HG03354 (cell line): ENCODE measurements around the gene MARF1.
A peak's percentile ranks its signal among the peaks of the same experiment; 100 is the strongest.
"Not testable (repeated sequence)": the region's sequence is repeated elsewhere in the genome, so short reads cannot be mapped to it uniquely, and the experiment has no call there.

Experiments used
- ATAC-seq: cut with Tn5 transposase; IDR thresholded peaks from one replicate; pipeline ENCODE4 v1.9.1; 2021; ENCODE audit warnings: mild to moderate bottlenecking; ENCODE audit not compliant: unreplicated experiment, poor library complexity, severe bottlenecking

MARF1 gene

DNA sequence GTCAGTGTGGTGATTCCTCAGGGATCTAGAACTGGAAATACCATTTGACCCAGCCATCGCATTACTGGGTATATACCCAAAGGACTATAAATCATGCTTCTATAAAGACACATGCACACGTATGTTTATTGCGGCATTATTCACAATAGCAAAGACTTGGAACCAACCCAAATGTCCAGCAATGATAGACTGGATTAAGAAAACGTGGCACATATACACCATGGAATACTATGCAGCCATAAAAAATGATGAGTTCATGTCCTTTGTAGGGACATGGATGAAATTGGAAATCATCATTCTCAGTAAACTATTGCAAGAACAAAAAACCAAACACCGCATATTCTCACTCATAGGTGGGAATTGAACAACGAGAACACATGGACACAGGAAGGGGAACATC is 12.6 kb upstream of the MARF1 start:
- ATAC-seq, result not testable (repeated sequence)

DNA sequence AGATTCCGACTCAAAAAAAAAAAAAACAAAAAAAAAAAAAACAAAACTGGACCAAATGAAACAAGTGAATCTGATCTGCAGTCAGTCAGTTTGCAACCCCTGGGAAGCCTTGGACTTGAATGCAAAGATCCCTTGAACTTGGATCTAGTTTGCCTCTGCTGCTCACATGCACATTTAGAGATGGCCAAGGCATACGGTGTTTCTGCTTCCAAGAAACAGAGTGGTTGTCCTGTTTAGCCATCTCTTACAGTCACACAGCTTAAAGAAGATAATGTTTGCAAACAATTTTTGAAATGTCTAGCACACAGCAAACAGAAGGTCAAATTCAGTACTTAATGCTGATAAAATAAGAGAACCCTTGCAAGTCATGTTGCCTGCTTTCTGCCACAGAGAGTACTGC is 11.6 kb upstream of the MARF1 start:
- ATAC-seq, result no peak

DNA sequence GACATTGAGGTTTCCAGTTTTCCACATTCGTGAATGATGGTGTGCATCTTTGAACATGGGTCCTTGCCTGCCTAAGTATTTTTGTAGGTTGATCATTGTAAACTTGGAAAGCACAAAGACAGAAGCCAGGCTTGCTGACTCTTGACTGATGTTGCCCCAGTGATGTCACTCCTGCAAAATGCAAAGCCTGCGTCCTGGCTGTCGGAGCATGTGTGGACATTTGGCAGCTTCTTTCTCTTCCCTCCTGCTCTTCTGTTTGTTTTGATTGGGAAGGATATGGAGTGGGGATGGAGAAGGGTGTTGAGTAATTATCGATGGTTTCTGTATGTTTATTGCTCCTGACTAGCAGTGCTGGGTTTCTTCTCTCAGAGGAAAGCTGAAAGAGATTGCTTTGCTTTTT is 10.3 kb upstream of the MARF1 start:
- no peak for ATAC-seq

DNA sequence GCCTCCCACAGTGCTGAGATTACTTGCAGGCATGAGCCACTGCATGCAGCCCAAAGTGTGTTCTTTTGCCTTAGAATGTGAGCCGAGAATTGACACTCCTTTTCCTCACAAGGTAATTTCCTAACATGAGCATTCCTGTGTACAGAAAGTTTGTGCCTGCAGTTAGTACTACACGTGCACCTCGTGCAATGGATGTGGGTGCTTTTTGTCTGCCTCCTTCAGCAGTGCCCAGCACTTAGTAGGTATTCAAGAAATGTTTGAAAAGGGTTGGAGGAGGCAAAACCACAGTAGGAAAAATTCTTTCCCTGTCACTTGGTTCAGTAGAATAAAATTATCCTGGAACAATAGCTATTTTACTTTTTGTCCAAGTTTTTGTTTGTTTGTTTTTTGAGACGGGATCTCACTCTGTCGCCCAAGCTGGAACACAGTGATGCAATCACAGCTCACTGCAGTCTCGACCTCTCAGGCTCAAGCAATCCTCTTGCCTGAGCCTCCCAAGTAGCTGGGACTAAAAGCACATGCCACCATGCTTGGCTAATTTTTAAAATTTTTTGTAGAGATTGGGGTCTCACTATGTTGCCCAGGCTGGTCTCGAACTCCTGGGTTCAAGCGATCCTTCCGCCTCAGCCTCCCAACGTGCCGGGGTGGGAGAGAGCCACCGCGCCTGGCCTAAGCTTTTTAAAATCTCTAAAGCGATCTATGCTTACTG is 9.5 kb upstream of the MARF1 start:
- ATAC-seq, result no peak

DNA sequence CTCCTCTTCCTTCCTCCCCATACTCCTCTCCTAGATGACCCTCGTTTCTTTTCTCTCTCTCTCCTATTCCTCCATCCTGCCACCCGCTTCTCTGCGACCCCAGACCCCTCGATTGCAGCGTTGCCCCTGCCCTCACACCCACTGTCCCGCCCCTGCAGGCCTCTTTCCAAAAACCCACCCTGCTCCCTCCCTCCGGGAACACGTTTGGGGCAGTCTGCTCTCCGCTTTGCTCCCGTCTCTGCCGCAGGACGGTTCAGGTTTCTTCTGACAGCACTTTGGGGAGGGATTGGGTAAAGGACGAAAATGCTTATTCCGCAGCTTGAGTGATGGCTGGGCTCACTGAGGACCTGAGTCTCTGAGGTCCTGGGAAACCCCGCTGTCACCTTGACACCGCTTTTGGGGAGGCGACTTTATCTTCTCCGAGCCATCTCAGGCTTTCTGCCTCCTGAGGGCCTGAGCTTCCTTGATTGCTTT is 7.8 kb upstream of the MARF1 start:
- peak; percentile 38 for ATAC-seq

DNA sequence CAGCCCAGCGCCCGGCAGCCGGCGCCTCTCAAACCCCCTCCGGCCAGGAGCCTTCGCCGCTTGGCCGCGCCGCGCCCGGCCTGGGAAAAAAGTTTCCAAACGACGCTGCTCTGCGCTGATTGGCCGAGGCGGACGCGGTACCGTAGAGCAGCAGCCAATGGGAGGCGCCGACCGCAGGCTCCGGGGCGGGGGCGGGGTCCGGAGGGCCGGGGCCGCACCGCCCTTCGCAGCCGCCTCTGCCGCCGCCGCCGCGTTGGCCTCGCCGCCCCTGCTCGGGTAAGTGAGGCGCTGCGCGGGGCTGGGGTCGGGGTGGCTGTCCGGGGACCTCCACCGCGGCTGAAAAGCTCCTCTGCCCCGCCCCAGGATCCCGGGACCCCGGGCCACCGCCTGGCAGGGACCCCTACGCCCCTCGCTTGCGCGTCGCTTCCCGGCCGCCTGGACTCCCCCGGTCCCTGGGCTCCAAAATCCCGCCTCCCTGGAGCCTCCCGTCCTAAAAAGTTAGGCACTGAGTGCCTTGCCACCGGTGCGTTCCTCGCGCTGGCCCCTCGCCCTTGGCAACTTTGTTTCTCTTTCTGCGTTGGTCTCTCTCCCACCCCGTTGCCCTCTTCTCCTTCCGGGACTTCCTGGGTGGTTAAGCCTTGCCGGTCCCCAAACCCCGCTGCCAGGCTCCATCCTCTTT is 7.2 kb upstream of the MARF1 start, which contains the start of gene NDE1:
Gene NDE1 (plus strand): TSS at position 227 of the 679 bp plus-strand sequence. CDS start 14,534 bp downstream, outside the sequence.
- ATAC-seq, result peak; percentile 86

DNA sequence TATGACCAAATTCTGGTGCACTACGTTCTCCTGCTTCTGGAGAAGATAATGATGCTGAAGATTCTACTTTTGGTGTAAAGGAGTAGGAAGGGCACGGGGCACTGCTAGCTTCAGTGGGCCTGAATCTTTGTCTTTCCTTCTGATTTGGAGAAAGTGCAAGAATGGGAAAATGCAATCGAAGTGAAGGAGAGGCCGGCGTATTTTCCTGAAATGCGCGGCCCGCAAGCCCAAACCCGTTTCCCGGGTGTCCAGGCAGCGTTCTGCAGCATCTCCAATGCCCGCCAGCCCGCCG is 6.7 kb upstream of the MARF1 start:
- ATAC-seq, result no peak

DNA sequence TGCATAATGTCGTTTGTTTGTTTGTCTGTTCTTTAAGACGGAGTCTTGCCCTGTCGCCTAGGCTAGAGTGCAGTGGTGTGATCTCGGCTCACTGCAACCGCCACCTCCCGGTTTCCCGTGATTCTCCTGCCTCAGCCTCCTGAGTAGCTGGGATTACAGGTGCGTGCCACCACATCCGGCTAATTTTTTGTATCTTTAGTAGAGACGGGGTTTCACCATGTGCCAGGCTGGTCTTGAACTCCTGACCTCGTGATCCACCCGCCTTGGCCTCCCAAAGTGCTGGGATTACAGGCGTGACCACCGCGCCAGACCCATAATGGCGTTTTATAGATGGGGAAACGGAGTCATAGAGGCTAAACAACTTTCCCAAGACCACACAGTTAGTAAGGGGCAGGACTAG is 6.4 kb upstream of the MARF1 start:
- not testable (repeated sequence) for ATAC-seq

DNA sequence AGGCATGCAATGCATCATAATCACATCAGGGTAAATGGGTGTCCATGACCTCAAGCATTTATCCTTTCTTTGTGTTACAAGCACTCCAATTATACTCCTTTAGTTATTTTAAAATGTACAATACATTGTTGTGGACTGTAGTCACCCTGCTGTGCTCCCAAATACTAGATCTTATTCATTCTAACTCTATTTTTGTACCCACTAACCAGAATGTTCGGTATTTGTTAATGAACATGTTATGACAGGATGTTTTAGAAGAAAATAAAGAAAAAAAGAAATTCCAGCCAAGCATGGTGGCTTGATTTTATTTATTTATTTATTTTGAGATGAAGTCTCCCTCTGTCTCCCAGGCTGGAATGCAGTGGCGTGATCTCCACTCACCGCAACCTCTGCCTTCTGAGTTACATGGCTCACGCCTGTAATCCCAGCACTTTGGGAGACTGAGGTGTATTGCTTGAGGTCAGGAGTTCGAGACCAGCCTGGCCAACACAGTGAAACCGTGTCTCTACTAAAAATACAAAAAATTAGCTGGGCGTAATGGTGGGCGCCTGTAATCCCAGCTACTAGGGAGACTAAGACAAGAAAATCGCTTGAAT is 5.3 kb upstream of the MARF1 start:
- ATAC-seq, result no peak

DNA sequence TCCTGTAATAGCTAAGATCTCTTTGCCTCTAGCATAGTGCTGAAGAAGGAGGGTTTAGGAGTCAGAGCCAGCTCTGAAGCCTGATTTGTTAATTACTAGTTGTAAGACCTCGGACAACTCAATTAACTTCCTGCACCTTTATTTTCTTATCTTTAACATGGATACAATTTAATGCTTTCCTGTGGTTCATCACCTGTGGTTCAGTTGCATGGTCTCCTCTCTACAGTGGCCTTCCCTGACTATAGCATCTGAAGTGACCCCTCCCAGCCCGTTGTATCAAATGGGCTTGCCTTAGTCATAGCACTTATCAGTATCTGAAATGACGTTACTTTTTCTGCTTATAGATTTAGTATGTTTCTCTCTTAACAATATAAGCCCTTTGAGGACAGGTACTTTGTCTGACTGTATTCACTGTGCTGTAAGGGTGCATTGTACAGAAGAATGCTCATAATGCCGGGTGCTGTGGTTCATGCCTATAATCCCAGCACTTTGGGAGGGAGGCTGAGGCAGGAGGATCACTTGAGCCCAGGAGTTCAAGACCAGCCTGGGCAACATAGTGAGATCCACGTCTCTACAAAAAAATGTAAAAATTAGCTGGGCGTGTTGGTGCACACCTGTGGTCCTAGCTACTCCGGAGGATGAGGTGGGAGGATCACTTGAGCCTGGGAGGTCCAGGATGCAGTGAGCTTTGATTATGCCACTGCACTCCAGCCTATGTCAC is 4.5 kb upstream of the MARF1 start:
- ATAC-seq, result no peak

DNA sequence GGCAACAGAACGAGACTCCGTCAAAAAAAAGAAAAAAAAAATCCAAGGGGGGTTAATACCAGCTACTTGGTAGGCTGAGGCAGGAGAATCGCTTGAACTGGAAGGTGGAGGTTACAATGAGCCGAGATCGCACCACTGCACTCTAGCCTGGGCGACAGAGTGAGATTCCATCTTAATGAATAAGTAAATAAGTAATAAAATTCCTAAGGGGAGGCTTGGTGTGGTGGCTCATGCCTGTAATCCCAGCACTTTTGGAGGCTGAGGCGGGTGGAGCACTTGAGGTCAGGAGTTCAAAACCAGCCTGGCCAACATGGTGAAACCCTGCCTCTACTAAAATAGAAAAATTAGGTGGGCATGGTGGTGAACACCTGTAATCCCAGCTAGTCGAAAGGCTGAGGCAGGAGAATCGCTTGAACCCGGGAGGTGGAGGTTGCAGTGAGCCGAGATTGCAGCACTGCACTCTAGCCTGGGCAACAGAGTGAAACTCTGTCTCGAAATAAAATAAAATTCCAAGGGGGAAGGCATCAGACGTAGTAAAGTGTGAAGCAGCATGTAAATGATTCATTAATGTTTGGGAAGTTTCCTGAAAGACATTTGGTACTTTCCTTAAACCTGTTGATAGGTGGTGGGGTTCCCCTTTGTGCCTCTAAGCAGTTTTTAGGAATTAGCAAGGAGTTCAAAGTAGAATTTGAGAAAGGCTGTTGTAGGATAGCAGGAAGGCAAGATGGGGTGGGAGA is 3.8 kb upstream of the MARF1 start:
- ATAC-seq, result not testable (repeated sequence)

DNA sequence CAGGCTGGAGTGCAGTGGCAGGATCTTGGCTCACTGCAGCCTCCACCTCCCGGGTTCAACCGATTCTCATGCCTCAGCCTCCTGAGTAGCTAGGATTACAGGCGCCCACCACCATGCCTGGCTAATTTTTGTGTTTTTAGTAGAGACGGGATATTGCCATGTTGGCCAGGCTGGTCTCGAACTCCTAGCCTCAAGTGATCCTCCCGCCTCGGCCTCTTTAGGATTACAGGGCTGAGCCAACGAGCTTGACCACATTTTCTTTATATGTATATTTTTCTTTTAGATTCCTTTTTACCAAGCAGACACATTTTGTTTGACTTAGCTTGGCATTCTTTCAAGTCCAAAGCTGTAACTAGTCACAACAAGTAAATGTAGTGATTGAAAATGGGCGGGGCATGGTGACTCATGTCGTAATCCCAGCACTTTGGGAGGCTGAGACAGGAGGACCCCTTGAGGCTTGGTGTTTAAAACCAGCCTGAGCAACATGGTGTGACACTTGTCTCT is 2.1 kb upstream of the MARF1 start:
- ATAC-seq, result not testable (repeated sequence)

DNA sequence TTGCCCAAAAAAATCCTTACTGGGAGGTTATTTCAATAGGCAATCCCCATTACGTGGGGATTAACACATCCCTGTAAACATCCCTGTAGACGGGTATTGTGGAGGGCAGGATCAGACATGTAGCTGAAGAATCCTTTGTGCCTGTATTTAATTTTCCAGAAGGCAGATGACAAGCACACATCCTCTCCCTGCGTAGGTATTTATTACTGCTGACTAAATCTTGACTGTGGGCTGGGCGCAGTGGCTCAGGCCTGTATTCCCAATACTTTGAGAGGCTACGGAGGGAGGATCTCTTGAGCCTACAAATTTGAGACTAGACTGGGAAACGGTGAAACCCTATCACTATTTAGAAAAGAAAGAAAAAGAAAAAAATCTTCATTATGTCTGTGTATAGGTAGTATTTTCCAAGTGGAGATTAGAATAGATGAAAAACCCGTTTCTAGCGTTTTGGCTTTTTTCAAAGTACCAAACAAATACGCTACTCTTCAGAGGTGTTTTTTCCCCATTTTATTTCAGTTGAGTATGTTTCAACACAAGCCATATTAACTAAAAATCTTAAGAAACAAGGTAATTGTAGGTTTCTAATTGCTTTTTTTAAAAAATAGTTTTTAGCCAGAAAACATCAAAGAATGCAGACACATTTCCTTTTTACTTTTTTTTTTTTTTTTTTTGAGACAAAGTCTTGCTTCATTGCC is 1.5 kb upstream of the MARF1 start:
- ATAC-seq, result no peak

DNA sequence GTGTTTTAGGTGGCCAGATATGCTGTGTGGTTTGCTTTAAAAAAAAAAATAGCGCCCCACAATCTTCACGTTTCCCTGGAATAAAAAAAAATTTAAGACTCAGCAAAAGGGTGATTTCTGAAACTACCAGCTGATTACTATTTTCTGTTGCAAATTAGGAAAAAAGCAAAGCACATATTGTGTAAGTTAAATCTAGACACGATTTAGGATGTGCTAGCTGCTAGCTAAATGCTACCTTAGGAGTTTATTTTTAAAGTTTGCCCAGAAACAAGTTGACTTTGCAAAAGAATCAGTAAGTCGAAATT is 944 bp upstream of the MARF1 start:
- no peak for ATAC-seq

DNA sequence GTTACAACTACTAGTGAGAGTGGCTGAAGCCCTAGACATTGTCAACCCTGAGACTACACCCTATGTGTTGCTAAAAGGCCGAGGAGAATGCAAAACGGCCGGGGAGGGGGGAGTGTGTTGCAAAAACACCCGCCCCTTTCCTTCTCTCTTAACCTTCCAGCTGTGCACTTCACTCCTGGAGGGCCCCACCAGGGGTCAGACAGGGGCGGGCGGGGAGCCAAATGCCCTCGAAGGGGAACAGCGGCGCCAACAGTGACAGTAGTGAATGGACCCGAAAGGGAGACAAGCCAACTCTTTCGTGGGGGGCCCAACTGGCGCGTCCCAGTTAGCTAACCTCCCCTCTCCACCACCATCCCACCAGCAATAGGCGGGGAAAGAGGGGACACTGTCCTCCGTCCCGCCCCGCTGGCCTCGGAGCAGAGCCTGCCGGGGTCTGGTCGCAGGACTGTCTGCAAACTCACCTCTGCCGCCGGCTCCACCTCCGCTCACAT is 352 bp downstream of the MARF1 start:
- ATAC-seq, result peak; percentile 65

DNA sequence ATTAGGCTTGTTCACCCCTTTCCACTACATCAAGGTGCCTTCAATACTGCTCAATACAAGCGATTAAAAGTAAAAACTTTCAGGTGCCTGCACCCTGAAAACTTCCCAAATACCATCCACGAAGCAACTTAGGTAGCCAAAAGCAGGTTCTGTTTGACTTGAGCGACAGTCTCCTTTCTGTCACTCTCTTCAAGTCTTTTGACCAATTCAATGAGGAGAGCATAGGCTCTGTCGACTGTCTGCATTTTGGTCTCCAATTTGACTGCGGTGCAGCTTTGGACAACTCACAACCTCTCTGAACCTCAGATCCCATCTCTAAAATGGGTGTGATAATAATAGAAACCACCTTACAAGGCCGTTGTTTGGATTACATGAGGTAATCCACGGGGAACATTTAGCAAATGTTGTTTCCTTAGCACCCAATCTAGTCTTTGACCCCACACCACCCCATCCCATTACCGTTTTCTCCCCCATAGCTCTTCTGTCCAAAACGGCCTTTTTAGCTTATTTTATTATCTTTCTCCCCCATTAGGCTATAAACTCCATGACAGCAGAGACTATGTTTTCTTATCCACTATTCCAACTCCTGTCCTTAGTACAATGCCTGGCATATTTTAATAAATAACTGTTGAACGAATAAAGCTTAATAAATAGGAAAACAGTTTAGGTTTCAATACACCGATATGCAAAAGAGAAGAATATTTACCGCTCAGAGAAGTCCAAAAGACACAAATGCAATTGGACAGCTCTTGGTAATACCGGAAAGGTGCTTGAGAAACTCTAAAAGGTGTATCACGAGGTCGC is 999 bp downstream of the MARF1 start:
- no peak for ATAC-seq

DNA sequence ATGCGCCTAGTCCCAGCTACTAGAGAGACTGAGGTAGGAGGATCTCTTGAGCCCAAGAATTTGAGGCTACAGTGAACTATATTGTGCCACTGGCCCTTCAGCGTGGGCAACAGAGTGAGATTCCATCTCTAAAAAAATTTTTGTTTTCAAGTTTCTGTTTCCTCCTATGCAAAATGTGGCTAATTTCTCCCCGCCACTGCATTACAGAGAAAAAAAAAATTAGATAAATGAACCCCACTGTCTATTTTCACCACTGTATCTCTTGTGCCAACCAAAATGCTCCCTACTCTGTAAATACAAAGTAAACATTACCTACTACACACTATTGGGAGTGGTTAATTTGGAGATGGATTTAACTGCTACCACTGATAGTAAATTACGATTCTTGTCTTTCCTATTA is 2.0 kb downstream of the MARF1 start:
- ATAC-seq, result no peak

DNA sequence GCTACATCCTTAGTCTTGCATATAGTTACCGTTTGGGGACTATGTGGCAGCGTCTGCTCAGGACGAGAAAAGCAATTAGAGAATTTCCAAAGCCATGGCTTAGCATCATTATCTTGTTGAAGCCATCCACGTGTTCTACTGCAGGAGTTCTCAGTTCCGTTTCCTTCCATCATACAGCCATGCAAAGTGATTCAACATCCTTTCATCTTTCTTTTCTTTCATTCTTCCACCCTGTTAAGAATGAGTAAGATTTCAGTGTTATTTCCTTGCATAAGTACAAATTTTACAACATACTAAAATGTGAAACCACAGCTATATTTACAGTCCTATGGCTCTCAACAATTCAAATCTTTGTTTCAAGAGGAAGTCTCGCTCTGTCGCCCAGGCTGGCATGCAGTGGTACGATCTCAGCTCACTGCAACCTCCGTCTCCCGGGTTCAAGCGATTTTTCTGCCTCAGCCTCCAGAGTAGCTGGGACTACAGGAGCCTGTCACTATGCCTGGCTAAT is 3.8 kb downstream of the MARF1 start:
- no peak for ATAC-seq
